Mammary epithelial cell (primary cell): ENCODE measurements around the gene KCNG1.

Source experiments
- CTCF ChIP-seq, 2 donors: IDR thresholded peaks in 1 of 2; conservative IDR thresholded peaks in 1 of 2; 2 replicates each; pipeline ENCODE4 v1.5.1; 2011 to 2012; ENCODE audit warnings: inconsistent platforms in 2 of 2, low read length in 2 of 2, mild to moderate bottlenecking in 2 of 2, control low read depth in 1 of 2, low read depth in 1 of 2; ENCODE audit not compliant: insufficient read depth in 1 of 2; ENCODE audit errors: extremely low read depth in 1 of 2
- EZH2 ChIP-seq: IDR thresholded peaks from 2 replicates; pipeline ENCODE4 v1.6.1; 2012; ENCODE audit warnings: low read length, inconsistent platforms, borderline replicate concordance

- no peak for TF ChIP-seq CTCF (conservative IDR thresholded peaks at IDR 0.05 in 1 of 2, IDR thresholded peaks at IDR 0.05 in 1 of 2; ENCODE audit: extremely low read depth in 1 of 2, insufficient read depth in 1 of 2, low read depth in 1 of 2, low read length in 2 of 2)
- no peak for TF ChIP-seq EZH2
Observed at GRCh38 chr20:51036827-51037531, 14.1 kb upstream of the KCNG1 start.
